ENCODE results near the gene LNP1.
"Not testable (repeated sequence)": the region's sequence is repeated elsewhere in the genome, so short reads cannot be mapped to it uniquely, and the experiment has no call there.

Gene LNP1

DNA sequence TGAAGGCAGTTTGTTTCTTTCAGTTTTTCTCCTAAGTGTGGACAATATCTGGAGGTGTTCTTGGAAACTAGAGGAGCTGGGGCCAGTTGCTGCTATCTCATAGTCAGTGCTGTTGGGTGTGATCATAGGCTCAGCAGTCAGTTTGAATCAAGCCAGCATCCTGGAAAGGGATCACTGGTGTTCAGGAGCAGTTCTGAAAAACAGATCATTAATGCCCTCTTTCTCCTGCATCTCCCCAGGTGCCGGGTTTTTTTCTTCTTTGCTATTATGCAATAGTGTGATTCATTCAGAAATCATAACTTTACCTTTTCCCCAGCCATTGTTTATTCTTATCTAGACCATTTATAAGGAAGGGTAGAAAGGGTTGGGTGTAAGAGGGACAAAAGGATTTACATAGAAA lies 24.0 kb downstream of the LNP1 start:
- peaks cover 20 to 42% of the 10 kb centered on the region in 2 donors for H3K27me3 Mint-ChIP-seq
- no peak overlapping the region for H3K27ac Mint-ChIP-seq
- ATAC-seq (replicated peaks) (no peak), DNase-seq (no peak)
- H3K4me3 Mint-ChIP-seq: no peak overlapping the region
- no peaks in the 10 kb centered on the region for H3K36me3 Mint-ChIP-seq (ENCODE audit: insufficient read depth)
- no peaks in the 10 kb centered on the region for H3K9me3 Mint-ChIP-seq
- no peaks in the 10 kb centered on the region for H3K4me1 Mint-ChIP-seq (ENCODE audit: low read depth in 2 of 2)

DNA sequence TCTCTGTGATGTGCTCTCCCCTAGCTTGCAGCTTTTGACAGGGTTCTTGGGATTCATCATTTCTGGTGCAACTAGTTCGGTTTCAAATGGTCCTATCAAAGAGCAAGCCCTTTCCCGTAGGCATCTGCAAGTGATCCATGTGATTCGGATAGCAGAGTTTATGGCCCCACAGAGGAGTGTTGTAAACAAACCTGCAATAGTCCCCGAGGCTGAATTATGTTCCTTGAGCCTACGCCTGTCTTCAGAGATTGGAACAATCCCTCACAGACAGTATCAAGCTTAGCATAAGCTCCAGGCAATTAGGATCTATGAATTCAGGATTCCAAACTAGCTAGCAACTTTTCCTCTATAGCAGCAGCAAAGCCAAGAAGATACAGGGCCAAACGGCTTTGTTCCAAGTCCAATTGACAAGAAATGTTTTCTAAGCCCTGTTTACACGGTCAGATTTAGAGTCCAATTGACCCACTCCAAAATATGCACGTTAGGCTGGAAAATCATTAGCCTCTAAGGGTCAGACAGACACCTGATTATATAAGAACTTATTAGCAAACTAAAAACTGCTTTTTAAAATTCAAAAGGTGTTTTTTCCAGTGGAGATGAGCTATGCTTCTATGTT lies 24.8 kb downstream of the LNP1 start:
- DNase-seq (no peak), ATAC-seq (replicated peaks) (no peak)
- H3K4me1 Mint-ChIP-seq (ENCODE audit: low read depth in 2 of 2): no peaks in the 10 kb centered on the region
- H3K9me3 Mint-ChIP-seq: no peaks in the 10 kb centered on the region
- H3K36me3 Mint-ChIP-seq (ENCODE audit: insufficient read depth): no peaks in the 10 kb centered on the region
- no peak overlapping the region for H3K27ac Mint-ChIP-seq
- peaks cover 20 to 42% of the 10 kb centered on the region in 2 donors for H3K27me3 Mint-ChIP-seq
- H3K4me3 Mint-ChIP-seq: no peak overlapping the region

DNA sequence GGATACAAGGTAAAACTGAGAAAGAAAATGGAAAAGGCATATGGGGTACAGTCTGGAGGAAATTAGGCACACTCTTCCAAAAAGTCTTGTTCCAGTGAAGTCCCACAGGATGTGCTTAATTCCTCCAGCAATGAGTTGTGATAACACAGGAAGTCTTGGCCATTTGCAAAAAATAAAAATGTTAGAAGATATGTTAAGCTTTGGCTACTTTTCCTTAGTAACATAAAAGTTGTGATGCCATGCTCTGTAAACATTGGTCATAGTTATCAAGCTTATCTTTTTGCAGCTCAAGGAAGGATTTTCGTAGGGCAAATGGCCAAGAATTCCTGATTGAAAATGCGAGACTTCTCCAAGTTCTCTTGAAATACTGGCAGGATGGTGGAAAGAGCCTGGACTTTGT lies 26.4 kb downstream of the LNP1 start:
- no peak for DNase-seq
- Mint-ChIP-seq H3K9me3 (no peaks in the 10 kb centered on the region), H3K4me1 (ENCODE audit: low read depth in 2 of 2) (no peaks in the 10 kb centered on the region), H3K4me3 (no peak overlapping the region), H3K27ac (no peak overlapping the region), H3K36me3 (ENCODE audit: insufficient read depth) (no peaks in the 10 kb centered on the region), H3K27me3 (peaks cover 20 to 42% of the 10 kb centered on the region in 2 donors)
- ATAC-seq (replicated peaks): no peak

DNA sequence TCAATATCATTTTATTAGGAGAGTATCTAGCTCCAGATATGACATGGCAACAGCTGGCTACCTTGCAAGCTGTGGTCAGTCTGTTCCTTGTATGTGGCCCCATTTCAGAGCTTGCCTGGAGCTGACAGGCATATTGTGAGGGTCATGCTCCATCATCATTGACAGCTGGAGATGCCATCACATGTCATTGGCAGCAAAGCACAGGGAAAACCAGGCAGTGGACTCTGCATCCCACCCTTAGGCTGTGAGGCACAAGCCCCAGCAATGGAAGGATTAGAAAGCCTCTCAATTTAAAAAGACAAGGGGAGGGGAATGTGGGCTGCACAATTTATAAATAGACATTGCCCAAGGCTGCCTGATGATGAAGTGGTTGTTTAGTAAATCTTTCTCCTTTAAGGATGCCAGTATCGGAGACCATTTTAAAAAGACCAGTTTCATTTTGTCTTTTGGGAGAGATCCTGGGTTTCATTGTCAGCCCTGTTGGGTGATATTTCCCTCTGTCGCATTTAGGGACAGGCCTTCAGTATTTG lies 27.9 kb downstream of the LNP1 start:
- ATAC-seq (replicated peaks) (no peak), DNase-seq (no peak)
- no peaks in the 10 kb centered on the region for H3K36me3 Mint-ChIP-seq (ENCODE audit: insufficient read depth)
- peaks cover 0 to 1% of the 10 kb centered on the region in 2 donors for H3K4me1 Mint-ChIP-seq (ENCODE audit: low read depth in 2 of 2)
- no peak overlapping the region for H3K27ac Mint-ChIP-seq
- no peak overlapping the region for H3K4me3 Mint-ChIP-seq
- H3K9me3 Mint-ChIP-seq: no peaks in the 10 kb centered on the region
- H3K27me3 Mint-ChIP-seq: peaks cover 20 to 36% of the 10 kb centered on the region in 2 donors

DNA sequence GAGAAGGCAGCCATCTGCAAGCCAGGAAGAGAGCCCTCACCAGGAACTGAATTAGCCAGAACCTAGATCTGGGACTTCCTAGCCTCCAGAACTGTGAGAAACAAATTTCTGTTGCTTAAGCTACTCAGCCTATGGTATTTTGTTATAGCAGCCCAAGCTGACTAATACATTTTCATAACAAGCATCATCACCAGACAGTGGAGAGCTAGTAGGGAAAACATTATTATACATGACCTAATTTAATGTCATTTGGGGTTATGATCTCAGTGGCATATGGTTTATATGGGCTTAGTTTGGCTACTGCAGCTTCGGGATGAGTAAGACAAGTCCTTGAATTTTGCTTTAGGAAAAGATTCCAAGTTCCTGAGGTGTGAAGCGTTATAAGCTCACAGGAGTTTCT lies 35.6 kb downstream of the LNP1 start:
- ATAC-seq (replicated peaks): no peak
- Mint-ChIP-seq H3K4me1 (ENCODE audit: low read depth in 2 of 2) (peaks cover 1 to 7% of the 10 kb centered on the region in 2 donors), H3K4me3 (no peak overlapping the region), H3K36me3 (ENCODE audit: insufficient read depth) (no peaks in the 10 kb centered on the region), H3K27me3 (no peaks in the 10 kb centered on the region), H3K27ac (no peak overlapping the region), H3K9me3 (no peaks in the 10 kb centered on the region)
- DNase-seq: no peak

DNA sequence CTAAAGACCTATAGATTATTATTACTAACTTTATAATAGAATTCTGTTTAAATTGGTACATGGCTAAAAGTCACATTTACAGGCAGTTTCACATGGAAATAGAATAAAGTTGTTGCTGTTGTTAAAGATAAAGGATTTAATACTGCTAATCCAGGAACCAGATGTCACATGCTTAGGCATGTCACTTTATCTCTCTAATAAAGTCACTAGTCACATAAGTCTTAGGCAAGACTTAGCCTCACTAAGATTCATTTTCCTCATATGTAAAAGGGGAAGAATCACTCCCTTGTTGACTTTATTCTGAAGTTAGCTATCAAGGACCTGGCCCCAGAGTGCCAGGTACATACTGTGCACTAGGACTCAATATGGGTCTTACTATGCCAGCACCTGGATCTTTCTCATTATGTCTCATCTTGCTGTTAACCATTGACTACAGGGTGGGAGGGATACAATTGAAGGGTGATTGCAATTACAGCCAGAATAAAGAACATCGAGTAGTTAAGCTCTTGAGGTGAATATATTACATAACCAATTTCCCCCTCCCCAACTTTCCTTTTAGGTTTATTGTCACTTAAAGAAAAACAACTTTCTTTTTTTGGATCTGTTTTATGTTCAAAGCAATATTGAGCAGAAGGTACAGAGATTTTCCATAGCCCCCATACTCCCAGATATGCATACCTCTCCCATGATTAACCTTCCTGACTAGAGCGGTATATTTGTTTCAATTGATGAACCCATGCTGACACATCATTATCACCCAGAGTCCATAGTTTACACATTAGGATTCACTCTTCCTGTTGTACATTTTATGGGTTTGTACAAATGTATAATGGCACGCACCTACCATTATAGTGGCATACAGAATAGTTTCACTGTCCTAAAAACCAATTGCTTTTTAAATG lies 36.6 kb downstream of the LNP1 start:
- no peaks in the 10 kb centered on the region for H3K27me3 Mint-ChIP-seq
- ATAC-seq (replicated peaks): no peak
- no peaks in the 10 kb centered on the region for H3K9me3 Mint-ChIP-seq
- no peak overlapping the region for H3K27ac Mint-ChIP-seq
- H3K4me3 Mint-ChIP-seq: no peak overlapping the region
- H3K4me1 Mint-ChIP-seq (ENCODE audit: low read depth in 2 of 2): peaks cover 1 to 7% of the 10 kb centered on the region in 2 donors
- no peaks in the 10 kb centered on the region for H3K36me3 Mint-ChIP-seq (ENCODE audit: insufficient read depth)
- DNase-seq: no peak

DNA sequence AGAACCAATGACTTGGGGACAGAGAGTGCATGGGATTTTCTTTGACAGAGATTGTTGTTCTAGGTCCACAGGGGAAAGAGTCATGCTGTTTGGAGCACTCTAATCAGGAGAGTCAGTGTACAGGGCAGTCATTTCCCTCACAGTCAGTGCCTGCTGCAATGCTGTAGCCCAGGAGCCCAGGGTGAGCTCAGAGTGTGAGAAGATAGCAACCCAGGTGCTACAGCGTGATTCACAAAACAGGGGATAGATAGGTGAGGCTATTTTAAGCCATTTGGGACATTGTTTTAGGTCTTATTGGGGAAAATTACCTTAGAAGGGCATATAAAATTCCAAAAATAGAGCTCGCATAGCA lies 37.3 kb downstream of the LNP1 start:
- Mint-ChIP-seq H3K27ac (no peak overlapping the region), H3K9me3 (no peaks in the 10 kb centered on the region), H3K36me3 (ENCODE audit: insufficient read depth) (no peaks in the 10 kb centered on the region), H3K4me1 (ENCODE audit: low read depth in 2 of 2) (peaks cover 0 to 7% of the 10 kb centered on the region in 2 donors), H3K27me3 (no peaks in the 10 kb centered on the region), H3K4me3 (no peak overlapping the region)
- DNase-seq: no peak
- no peak for ATAC-seq (replicated peaks)

DNA sequence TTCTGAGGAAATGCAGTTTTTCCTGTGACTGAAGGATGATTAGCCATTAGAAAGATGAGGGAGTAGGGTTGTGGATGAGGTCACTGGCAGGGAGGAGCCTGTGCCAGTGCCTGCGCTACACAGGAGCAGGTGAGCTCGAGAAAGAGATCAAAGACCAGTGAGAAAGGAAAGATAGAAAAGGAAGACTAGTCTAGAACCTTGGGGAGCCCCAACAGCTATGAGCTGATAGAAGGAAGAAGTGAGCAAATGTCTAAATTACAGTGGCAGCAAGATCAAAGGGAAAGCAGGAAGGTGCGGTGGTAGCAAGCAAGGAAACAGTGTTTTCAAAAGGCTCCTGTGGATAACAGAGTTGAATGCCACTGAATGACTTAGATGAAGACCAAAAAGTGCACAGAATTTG lies 39.6 kb downstream of the LNP1 start:
- ATAC-seq (replicated peaks) (no peak), DNase-seq (no peak)
- Mint-ChIP-seq H3K27me3 (no peaks in the 10 kb centered on the region), H3K27ac (no peak overlapping the region), H3K36me3 (ENCODE audit: insufficient read depth) (no peaks in the 10 kb centered on the region), H3K9me3 (no peaks in the 10 kb centered on the region), H3K4me3 (no peak overlapping the region), H3K4me1 (ENCODE audit: low read depth in 2 of 2) (peaks cover 0 to 7% of the 10 kb centered on the region in 2 donors)

DNA sequence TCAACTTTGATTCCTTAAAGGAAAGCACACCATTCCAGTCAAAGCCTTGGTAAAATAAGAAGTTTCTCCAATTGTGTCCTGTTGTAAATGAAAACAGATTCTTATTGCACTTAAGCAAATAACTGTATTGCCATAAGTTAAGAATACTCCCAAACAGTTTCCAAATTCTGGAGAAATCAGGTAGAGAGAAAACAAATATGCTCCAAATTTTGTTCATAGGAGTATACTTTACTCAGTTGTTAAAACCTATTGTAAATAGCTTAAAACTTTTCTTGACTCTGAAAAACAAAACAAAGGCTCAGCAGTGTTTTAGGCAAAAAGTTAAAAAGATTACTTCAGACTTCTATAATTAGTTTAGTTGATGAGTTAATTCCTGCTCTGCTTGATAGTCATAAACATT lies 42.4 kb downstream of the LNP1 start:
- Mint-ChIP-seq H3K27me3 (no peaks in the 10 kb centered on the region), H3K9me3 (no peaks in the 10 kb centered on the region), H3K36me3 (ENCODE audit: insufficient read depth) (no peaks in the 10 kb centered on the region), H3K4me1 (ENCODE audit: low read depth in 2 of 2) (peaks cover 0 to 7% of the 10 kb centered on the region in 2 donors), H3K4me3 (no peak overlapping the region), H3K27ac (no peak overlapping the region)
- ATAC-seq (replicated peaks): no peak
- no peak for DNase-seq

DNA sequence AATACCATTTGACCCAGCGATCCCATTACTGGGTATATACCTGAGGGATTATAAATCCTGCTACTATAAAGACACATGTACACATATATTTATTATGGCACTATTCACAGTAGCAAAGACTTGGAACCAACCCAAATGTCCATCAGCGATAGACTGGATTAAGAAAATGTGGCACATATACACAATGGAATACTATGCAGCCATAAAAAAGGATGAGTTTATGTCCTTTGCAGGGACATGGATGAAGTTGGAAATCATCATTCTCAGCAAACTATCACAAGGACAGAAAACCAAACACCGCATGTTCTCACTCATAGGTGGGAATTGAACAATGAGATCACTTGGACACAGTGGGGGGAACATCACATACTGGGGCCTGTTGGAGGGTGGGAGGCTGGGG lies 45.7 kb downstream of the LNP1 start:
- not testable (repeated sequence) for H3K27me3 Mint-ChIP-seq; H3K4me3 Mint-ChIP-seq; ATAC-seq (replicated peaks); H3K9me3 Mint-ChIP-seq; H3K4me1 Mint-ChIP-seq (ENCODE audit: low read depth in 2 of 2); H3K27ac Mint-ChIP-seq; DNase-seq; H3K36me3 Mint-ChIP-seq (ENCODE audit: insufficient read depth)

DNA sequence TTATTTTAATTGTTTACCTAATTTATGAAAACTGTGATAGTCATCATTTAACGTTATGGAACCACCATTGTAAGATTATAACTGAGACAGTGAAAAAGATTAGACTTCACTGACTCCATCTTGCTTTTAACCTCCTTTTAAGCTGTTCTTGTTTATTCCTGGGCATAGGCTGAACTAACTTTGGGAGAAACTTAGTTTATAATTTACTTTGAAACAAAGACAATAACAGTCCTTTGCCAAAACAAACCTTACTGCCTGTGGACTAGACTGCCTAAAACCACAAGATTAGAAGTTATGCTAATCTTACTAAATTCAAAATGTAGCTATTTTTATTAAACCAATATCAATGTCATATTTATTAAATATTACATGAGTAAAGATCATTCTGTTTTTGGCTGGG lies 46.7 kb downstream of the LNP1 start:
- no peaks in the 10 kb centered on the region for H3K36me3 Mint-ChIP-seq (ENCODE audit: insufficient read depth)
- DNase-seq (no peak), ATAC-seq (replicated peaks) (no peak)
- H3K9me3 Mint-ChIP-seq: no peaks in the 10 kb centered on the region
- no peaks in the 10 kb centered on the region for H3K27me3 Mint-ChIP-seq
- no peaks in the 10 kb centered on the region for H3K4me1 Mint-ChIP-seq (ENCODE audit: low read depth in 2 of 2)
- no peak overlapping the region for H3K27ac Mint-ChIP-seq
- H3K4me3 Mint-ChIP-seq: no peak overlapping the region

DNA sequence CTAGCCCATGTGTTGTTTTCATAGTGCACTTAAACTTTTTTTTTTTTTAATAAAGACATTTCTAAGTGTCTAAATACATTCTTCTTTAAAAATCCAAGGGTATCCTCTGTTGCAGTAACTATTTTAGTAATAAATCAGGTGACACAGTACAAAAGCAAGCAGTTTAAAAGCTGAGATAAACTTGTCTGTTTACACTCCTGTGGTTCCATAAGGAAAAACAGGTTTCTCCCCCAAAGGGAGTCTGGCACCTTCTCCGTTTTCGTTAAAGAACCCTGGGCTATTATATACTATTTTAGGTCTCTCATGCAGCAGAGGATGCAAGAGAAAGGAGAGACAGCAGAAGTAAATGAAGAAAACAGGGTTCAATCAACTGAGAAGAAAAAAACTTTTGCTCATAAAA lies 47.9 kb downstream of the LNP1 start:
- no peaks in the 10 kb centered on the region for H3K27me3 Mint-ChIP-seq
- no peaks in the 10 kb centered on the region for H3K36me3 Mint-ChIP-seq (ENCODE audit: insufficient read depth)
- no peak for DNase-seq
- no peak for ATAC-seq (replicated peaks)
- H3K9me3 Mint-ChIP-seq: no peaks in the 10 kb centered on the region
- H3K27ac Mint-ChIP-seq: no peak overlapping the region
- no peak overlapping the region for H3K4me3 Mint-ChIP-seq
- H3K4me1 Mint-ChIP-seq (ENCODE audit: low read depth in 2 of 2): no peaks in the 10 kb centered on the region

DNA sequence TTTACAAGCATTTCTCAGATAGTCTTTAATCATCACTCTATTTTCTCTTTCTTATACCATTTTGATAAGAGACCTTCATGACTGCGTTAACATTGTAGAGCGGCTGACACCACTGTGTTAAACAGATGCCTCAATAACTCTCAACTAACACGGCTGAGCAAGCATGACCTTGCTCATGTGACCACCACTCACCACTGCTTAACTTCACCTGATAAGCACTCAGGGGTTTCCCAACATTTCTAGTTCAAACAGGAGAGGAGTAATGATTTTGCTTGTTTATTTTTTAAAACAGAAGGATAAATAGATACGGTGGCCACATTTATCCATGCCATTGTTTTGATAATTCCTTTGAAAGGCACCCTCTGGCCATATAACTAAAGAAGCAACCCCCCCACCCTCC lies 53.3 kb downstream of the LNP1 start:
- no peak for DNase-seq
- H3K27ac Mint-ChIP-seq: no peak overlapping the region

More for the DNA sequence above, 53.3 kb downstream of the LNP1 start:
- Mint-ChIP-seq H3K27me3 (no peaks in the 10 kb centered on the region), H3K9me3 (no peaks in the 10 kb centered on the region), H3K4me3 (no peak overlapping the region), H3K36me3 (ENCODE audit: insufficient read depth) (no peaks in the 10 kb centered on the region), H3K4me1 (ENCODE audit: low read depth in 2 of 2) (no peaks in the 10 kb centered on the region)
- no peak for ATAC-seq (replicated peaks)

All from effector memory CD8-positive, alpha-beta T cell (primary cell).